Endothelial cell of umbilical vein (primary cell): ENCODE measurements around the gene SAMD1. TPM values are rescaled to one million over a fixed set of nuclear protein-coding genes. Genes with fewer than 3 reads are reported as not detected.

Source experiments
- polyA plus RNA-seq, 4 experiments: library from polyadenylated mRNA; depleted of rRNA in 3 of 4; stranded (reverse) in 3 of 4; unstranded in 1 of 4; fragments of >200 nt; gene quantifications; 2 replicates each; pipeline versions ENCODE4 v1.2.1 to v1.2.3, GENCODE V29; 2011 to 2012; ENCODE audit warnings: missing spikeins in 1 of 4
- total RNA-seq: library from RNA; stranded (reverse); gene quantifications from 2 replicates; pipeline ENCODE4 v1.2.3, GENCODE V29; 2021

Gene SAMD1
- total and polyA plus RNA-seq, 2 donors (not counting 3 experiments of a cell fraction or from before 2014, with no cell fraction given) = 14.1 to 35.9 TPM

Other genes with a start within 250 kb of the SAMD1 start
- 3.4 and 4.4 TPM in 2 replicates for gene NANOS3, start 213.6 kb downstream of the SAMD1 start, total RNA-seq
- 1.0 and 1.5 TPM in 2 replicates for gene NANOS3, start 213.6 kb downstream of the SAMD1 start, polyA plus RNA-seq
- 1.5 and 2.5 TPM in 2 replicates for gene BRME1, start 184.6 kb downstream of the SAMD1 start, total RNA-seq
- 0.69 and 0.86 TPM in 2 replicates for gene BRME1, start 184.6 kb downstream of the SAMD1 start, polyA plus RNA-seq
- 29.8 and 33.7 TPM in 2 replicates for gene CC2D1A, start 184.6 kb downstream of the SAMD1 start, total RNA-seq
- 13.6 and 14.9 TPM in 2 replicates for gene CC2D1A, start 184.6 kb downstream of the SAMD1 start, polyA plus RNA-seq
- gene PODNL1, start 152.3 kb downstream of the SAMD1 start, total RNA-seq = 2.0 TPM in 1 of 2 replicates, not detected in the other
- 0.21 and 0.32 TPM in 2 replicates for gene PODNL1, start 152.3 kb downstream of the SAMD1 start, polyA plus RNA-seq
- 42.4 and 47.9 TPM in 2 replicates for gene DCAF15, start 138.2 kb downstream of the SAMD1 start, total RNA-seq
- 41.9 and 50.5 TPM in 2 replicates for gene DCAF15, start 138.2 kb downstream of the SAMD1 start, polyA plus RNA-seq
- gene RFX1, start 84.4 kb downstream of the SAMD1 start, total RNA-seq = 14.4 and 14.7 TPM in 2 replicates
- 2.2 and 2.3 TPM in 2 replicates for gene RFX1, start 84.4 kb downstream of the SAMD1 start, polyA plus RNA-seq
- gene RLN3, start 62.6 kb downstream of the SAMD1 start, total RNA-seq = not detected in 2 replicates
- not detected in 2 replicates for gene RLN3, start 62.6 kb downstream of the SAMD1 start, polyA plus RNA-seq
- 3.7 and 4.5 TPM in 2 replicates for gene IL27RA, start 59.0 kb downstream of the SAMD1 start, total RNA-seq
- 1.6 and 1.8 TPM in 2 replicates for gene IL27RA, start 59.0 kb downstream of the SAMD1 start, polyA plus RNA-seq
- 0.31 TPM in 1 of 2 replicates, not detected in the other for gene PALM3, start 28.7 kb downstream of the SAMD1 start, total RNA-seq
- 0.08 TPM in 2 replicates for gene PALM3, start 28.7 kb downstream of the SAMD1 start, polyA plus RNA-seq
- gene MISP3, start 18.0 kb downstream of the SAMD1 start, total RNA-seq = 0.31 TPM in 1 of 2 replicates, not detected in the other
- 0.25 and 0.26 TPM in 2 replicates for gene MISP3, start 18.0 kb downstream of the SAMD1 start, polyA plus RNA-seq
- 0.55 TPM in 1 of 2 replicates, not detected in the other for gene C19orf67, start 5.0 kb downstream of the SAMD1 start, total RNA-seq
- not detected in 2 replicates for gene C19orf67, start 5.0 kb downstream of the SAMD1 start, polyA plus RNA-seq
- gene PRKACA, start 27.0 kb upstream of the SAMD1 start, total RNA-seq = 97.5 and 110 TPM in 2 replicates
- gene PRKACA, start 27.0 kb upstream of the SAMD1 start, polyA plus RNA-seq = 29.9 and 44.2 TPM in 2 replicates
- gene ASF1B, start 45.8 kb upstream of the SAMD1 start, total RNA-seq = 37.1 and 39.1 TPM in 2 replicates
- gene ASF1B, start 45.8 kb upstream of the SAMD1 start, polyA plus RNA-seq = 36.6 and 42.4 TPM in 2 replicates
- gene ADGRL1, start 115.4 kb upstream of the SAMD1 start, total RNA-seq = 5.4 and 7.3 TPM in 2 replicates
- 8.3 and 9.0 TPM in 2 replicates for gene ADGRL1, start 115.4 kb upstream of the SAMD1 start, polyA plus RNA-seq